GM21528 (cell line): ENCODE data around the gene NRBF2.
A peak's percentile ranks its signal among the peaks of the same experiment; 100 is the strongest.

Source experiments
- ATAC-seq: cut with Tn5 transposase; IDR thresholded peaks from one replicate; pipeline ENCODE4 v1.9.1; 2021; ENCODE audit warnings: mild to moderate bottlenecking, moderate library complexity; ENCODE audit not compliant: unreplicated experiment, low FRiP score

The NRBF2 gene

GRCh38 chr10:63157845-63158624 lies 24.9 kb downstream of the NRBF2 start:
- peak; percentile 68 for ATAC-seq

GRCh38 chr10:63161592-63161991 lies 28.5 kb downstream of the NRBF2 start:
- ATAC-seq: no peak

GRCh38 chr10:63164166-63164623 lies 31.1 kb downstream of the NRBF2 start:
- ATAC-seq: no peak

GRCh38 chr10:63165249-63165648 lies 32.1 kb downstream of the NRBF2 start:
- no peak for ATAC-seq

- ATAC-seq: no peak
Measured at GRCh38 chr10:63166742-63167258, 33.7 kb downstream of the NRBF2 start.

GRCh38 chr10:63168821-63169462 lies 35.8 kb downstream of the NRBF2 start:
- no peak for ATAC-seq

GRCh38 chr10:63169624-63170023 lies 36.5 kb downstream of the NRBF2 start:
- no peak for ATAC-seq

GRCh38 chr10:63171255-63171855 lies 38.2 kb downstream of the NRBF2 start:
- no peak for ATAC-seq

GRCh38 chr10:63171926-63172325 lies 38.8 kb downstream of the NRBF2 start:
- no peak for ATAC-seq

- peak; percentile 99 for ATAC-seq
Measured at GRCh38 chr10:63173468-63174232, 40.5 kb downstream of the NRBF2 start.

- no peak for ATAC-seq
Measured at GRCh38 chr10:63175534-63175933, 42.4 kb downstream of the NRBF2 start.

GRCh38 chr10:63192826-63193225 lies 59.7 kb downstream of the NRBF2 start:
- ATAC-seq: no peak

GRCh38 chr10:63197344-63198092 lies 64.4 kb downstream of the NRBF2 start:
- ATAC-seq: no peak

- no peak for ATAC-seq
Measured at GRCh38 chr10:63199716-63200115, 66.6 kb downstream of the NRBF2 start.

GRCh38 chr10:63200431-63200830 lies 67.3 kb downstream of the NRBF2 start:
- no peak for ATAC-seq

- ATAC-seq: no peak
Measured at GRCh38 chr10:63201118-63201517, 68.0 kb downstream of the NRBF2 start.
